GM18861 (cell line): ENCODE data around the gene SMAD2.
"Not testable (repeated sequence)": the region's sequence is repeated elsewhere in the genome, so short reads cannot be mapped to it uniquely, and the experiment has no call there.

Source experiments
- ATAC-seq: cut with Tn5 transposase; IDR thresholded peaks from one replicate; pipeline ENCODE4 v1.9.1; 2021; ENCODE audit not compliant: unreplicated experiment

Gene SMAD2

GRCh38 chr18:47846431-47846830, 84.0 kb downstream of the SMAD2 start:
- ATAC-seq: no peak

DNA sequence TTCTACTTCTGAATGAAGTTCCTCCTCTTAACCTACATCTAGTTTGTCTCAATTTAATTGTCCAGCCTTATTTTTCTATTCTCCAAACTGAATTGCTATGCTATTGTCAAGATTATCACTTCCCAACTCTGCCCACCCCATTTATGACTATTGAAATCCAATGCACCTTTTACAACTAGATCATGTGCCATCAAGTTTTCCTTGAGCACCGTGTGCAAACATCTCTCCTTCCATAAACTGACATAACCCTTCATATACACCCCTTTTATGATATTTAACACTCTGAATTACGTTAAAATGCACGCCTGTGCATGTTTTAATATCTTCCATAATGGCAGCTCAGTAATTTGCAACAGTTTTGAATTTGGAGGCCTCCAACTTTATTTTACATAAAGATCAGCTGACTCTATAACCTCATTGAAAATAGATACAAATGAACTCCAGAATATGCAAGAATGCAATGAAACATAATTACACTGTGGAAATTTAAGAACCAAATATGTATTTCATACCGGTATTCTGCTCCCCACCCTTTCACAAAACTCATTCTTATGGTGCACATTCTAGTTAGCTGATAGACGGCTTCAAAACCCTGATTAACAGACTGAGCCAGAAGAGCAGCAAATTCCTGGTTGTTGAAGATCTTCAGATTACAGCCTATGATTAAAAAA, 85.5 kb downstream of the SMAD2 start:
- no peak for ATAC-seq

- ATAC-seq: no peak
These were observed 87.6 kb downstream of the SMAD2 start for GRCh38 chr18:47842836-47843235.

DNA sequence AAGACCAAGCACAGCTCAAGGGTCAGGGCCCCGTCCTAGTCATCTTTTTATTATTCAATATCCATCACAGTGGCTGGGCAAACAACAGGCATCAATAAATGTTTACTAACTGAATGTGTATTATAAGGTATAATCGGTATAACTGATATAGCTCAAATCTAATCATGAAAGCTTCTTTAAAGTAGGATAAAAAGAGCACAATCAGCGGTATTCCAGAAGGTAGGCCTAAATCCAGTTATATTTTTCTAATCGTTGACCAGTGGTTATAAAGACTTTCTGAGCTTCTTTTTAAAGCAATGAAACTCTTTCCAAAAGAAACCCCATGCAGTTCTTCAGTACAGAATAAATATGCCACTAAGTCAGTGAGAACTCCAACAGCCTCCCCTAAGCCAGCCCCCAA, 92.1 kb downstream of the SMAD2 start:
- no peak for ATAC-seq

GRCh38 chr18:47832348-47832747, 98.1 kb downstream of the SMAD2 start:
- ATAC-seq: no peak

DNA sequence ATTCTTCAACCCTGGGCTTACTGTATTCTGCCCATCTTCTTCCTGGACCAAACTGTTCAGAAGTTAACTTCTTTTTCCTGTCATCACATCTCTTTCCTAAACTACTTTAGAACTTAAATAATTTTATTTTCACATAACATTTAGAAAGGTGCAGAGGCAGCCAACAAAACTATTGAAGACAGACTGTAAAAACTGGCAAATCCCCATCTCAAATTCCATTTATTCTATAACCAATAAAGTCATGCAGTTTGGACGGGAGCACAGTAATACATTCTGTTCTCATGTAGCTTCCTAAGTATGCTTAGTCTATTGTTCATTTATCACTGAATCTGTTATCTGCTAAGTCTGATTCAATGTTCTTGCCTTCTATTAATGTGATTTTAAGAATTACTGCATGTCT, 99.1 kb downstream of the SMAD2 start:
- ATAC-seq: no peak

GRCh38 chr18:47830772-47831171, 99.7 kb downstream of the SMAD2 start:
- ATAC-seq: no peak

DNA sequence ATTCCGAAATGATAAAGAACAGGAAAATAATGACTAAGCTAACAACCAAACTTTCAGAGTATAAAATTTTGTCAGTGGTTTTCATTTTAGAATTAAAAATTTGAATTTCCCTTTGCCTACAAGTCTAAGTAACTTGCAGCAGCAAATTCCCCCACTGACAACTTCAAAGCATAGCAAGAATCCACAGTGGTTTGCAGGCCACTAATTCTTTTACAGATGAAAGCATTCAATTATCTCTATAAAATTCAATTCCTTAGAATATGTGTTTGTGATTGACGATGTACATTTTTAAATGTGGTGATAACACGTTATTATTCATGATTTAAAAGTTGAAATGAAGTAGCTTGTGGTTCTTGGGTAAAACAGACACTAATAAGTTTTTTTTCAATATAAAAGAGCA, 100.6 kb downstream of the SMAD2 start:
- no peak for ATAC-seq

DNA sequence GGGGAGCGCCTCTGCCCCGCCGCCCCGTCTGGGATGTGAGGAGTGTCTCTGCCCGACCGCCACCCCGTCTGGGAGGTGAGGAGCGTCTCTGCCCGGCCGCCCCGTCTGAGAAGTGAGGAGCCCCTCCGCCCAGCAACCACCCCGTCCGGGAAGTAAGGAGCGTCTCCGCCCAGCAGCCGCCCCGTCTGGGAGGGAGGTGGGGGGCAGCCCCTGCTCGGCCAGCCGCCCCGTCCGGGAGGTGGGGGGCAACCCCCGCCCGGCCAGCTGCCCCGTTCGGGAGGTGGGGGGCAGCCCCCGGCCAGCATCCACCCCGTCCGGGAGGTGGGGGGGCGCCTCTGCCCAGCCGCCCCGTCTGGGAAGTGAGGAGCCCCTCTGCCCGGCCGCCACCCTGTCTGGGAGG, 102.4 kb downstream of the SMAD2 start:
- not testable (repeated sequence) for ATAC-seq

GRCh38 chr18:47826157-47827074, 104.0 kb downstream of the SMAD2 start:
- no peak for ATAC-seq

GRCh38 chr18:47821314-47821713, 109.1 kb downstream of the SMAD2 start:
- no peak for ATAC-seq

DNA sequence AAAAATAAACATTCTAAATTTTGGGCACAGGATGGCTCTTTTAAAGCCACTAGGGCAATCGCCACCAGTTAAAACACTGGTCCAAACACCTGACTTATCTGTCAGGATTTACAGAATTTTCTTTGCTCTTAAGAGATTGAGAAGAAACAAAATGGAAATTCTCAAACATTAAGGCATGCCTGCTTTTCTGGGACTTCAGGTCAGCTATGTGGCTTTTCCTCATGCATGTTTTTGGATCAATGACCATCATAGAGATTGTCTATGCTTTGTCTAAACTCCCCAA, 112.7 kb downstream of the SMAD2 start:
- ATAC-seq: no peak

DNA sequence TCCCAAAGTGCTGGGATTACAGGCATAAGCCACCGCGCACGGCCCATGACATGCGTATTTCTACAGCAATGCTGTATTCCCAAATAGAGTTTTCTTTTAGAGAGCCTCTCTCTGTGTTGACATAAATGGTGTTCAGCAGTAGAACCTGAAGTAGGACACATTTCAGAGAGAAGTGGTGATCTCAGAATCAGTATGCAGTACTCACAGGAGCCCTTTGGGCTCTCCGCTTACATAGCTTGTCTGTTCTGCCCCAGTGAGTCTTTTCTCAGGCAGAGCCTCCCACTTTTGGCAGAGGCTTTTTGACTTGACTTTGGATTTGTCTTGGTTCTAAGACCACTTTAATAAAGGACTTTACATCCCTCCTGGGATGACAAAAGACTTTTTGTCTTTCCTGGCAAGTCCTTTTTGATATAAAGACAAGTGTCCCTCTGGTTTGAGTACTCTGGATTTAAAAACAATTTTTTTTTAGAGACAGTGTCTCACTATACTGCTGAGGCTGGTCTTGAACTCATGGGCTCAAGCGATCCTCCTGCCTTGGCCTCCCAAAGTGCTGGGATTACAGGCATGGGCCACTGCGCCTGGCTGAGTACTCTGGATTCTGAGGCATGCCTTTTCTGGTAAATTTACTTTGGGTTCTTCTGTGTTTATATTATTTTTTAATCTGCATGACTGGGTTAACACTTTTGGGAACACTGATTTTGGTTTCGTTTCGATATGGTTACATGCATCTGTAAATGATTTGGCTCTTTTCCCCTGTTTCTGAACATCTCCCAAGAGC, 113.3 kb downstream of the SMAD2 start:
- ATAC-seq: no peak

DNA sequence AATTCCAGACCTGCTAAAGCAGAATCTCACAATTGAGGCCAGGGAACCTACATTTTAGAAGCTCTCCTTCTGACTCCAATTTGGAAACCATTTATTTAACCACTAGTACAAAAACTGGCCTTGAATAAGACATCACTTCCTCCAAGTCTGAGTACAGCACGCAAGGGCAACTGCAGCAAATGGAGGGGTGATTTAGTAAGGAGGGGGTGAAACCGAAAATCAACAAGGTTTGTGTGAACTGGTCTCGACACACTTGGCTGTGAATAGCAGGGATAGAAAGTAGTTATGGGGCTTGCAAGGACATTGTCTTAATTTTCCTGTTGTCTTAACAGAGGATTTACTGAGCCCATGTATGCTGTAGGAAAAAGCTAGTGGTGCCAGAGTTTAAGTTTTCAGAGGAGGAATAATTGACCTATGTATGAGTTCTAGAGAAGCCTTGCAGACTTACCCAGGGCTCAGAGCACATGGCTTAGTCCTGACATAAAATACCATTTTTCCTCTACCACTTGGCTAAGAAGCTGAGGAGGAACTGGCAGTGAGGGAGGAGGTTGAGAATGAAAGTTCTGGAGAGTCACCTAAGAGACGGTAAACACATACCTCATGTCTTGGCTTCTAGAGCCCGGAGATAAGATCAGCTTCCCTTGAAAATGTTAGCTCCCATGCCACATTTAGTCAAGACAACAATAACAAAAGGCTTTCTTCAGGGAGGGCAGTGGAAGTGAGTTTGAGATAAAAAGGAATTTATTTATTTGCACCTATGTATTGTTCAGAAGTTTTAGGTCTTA, 114.8 kb downstream of the SMAD2 start:
- no peak for ATAC-seq

DNA sequence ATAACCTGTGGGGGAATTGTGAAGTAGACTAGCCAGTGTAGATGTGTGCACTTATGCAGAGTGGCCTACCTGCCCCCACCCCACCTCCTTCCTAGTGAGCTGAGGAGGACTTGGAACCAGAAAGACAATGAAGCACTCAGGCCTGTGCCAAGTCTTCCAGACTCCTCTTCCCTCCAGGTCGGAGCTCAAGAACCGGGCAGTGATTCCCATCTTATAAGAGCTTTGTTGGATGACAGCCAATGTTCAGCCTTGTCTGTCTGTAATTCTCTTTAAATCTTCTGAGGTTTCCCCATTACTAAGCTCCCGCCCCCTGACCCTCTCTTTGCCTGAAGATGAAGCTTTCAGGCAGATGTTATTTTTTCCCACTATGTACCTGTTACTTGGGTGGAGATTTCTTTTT, 121.0 kb downstream of the SMAD2 start:
- no peak for ATAC-seq

- no peak for ATAC-seq
These were observed 127.7 kb downstream of the SMAD2 start for GRCh38 chr18:47802802-47803201.

GRCh38 chr18:47801817-47802216, 128.6 kb downstream of the SMAD2 start:
- ATAC-seq: no peak

GRCh38 chr18:47800756-47801155, 129.7 kb downstream of the SMAD2 start:
- ATAC-seq: no peak

- no peak for ATAC-seq
These were observed 130.2 kb downstream of the SMAD2 start for GRCh38 chr18:47800248-47800647.

DNA sequence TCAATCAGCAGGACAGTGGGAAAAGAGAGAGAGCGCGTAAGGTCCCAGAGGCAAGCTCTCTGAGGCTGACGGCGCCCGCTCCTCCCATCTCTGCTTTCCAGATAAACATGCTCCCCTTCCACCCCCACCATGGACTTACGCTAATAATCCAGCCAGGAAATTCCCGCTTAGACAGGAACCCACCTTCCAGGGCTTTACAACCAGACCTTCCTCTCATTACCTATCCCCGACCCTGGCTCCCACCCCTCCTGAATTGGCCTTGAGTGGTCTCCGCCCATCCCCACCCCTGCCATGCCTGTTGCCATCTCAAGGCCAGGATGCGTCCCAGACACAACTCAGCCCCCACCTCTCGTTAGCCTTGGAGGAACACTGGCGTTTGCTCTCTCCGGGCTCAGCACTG, 131.1 kb downstream of the SMAD2 start:
- ATAC-seq: no peak

DNA sequence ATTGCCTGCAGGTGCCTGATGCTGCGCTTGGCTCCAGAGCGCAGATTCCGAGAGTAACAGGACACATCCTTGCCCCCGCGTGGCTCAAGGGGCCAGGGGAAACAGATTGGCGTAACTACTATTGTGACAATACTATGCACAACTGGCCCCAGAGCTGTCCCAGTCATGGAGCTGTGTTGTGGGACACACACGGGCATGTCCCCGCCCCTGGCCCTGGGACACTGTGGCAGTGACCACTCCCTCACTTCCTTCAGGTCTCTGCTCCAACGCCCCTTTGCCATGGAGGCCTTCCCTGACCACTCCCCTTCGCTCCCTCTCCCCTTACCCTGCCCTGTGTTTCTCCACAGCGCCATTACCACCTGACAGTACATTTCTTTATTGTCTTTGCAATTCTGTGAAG, 132.1 kb downstream of the SMAD2 start:
- no peak for ATAC-seq
